Measurements from ENCODE around the gene KNCN. TPM values are rescaled to one million over a fixed set of nuclear protein-coding genes. Genes with fewer than 3 reads are reported as not detected.

KNCN gene
- total RNA-seq, 1 donor: not detected

- no peak for TF ChIP-seq CTCF (IDR thresholded peaks at IDR 0.05; ENCODE audit: insufficient read depth, low read length)
- no peak for DNase-seq (ENCODE audit: low read depth)
- no peak overlapping the region for H3K4me3 ChIP-seq (ENCODE audit: low read depth, low read length)
These were observed 41.4 kb upstream of the KNCN start for GRCh38 chr1:46592823-46593222.

- DNase-seq (ENCODE audit: low read depth): no peak
- TF ChIP-seq CTCF (IDR thresholded peaks at IDR 0.05; ENCODE audit: insufficient read depth, low read length): no peak
- H3K4me3 ChIP-seq (ENCODE audit: low read depth, low read length): no peak overlapping the region
These were observed 38.1 kb upstream of the KNCN start for GRCh38 chr1:46589529-46589928.

GRCh38 chr1:46587069-46587468 is 35.6 kb upstream of the KNCN start:
- DNase-seq (ENCODE audit: low read depth): no peak
- no peak overlapping the region for H3K4me3 ChIP-seq (ENCODE audit: low read depth, low read length)
- no peak for TF ChIP-seq CTCF (IDR thresholded peaks at IDR 0.05; ENCODE audit: insufficient read depth, low read length)

- no peak for DNase-seq (ENCODE audit: low read depth)
- H3K4me3 ChIP-seq (ENCODE audit: low read depth, low read length): no peak overlapping the region
- TF ChIP-seq CTCF (IDR thresholded peaks at IDR 0.05; ENCODE audit: insufficient read depth, low read length): no peak
These were observed 34.0 kb upstream of the KNCN start for GRCh38 chr1:46585312-46585938.

GRCh38 chr1:46583494-46583893 is 32.0 kb upstream of the KNCN start:
- no peak for DNase-seq (ENCODE audit: low read depth)
- no peak overlapping the region for H3K4me3 ChIP-seq (ENCODE audit: low read depth, low read length)
- no peak for TF ChIP-seq CTCF (IDR thresholded peaks at IDR 0.05; ENCODE audit: insufficient read depth, low read length)

GRCh38 chr1:46582972-46583371 is 31.5 kb upstream of the KNCN start:
- no peak for DNase-seq (ENCODE audit: low read depth)
- H3K4me3 ChIP-seq (ENCODE audit: low read depth, low read length): no peak overlapping the region
- TF ChIP-seq CTCF (IDR thresholded peaks at IDR 0.05; ENCODE audit: insufficient read depth, low read length): no peak
